ENCODE measurements around the gene GSTM4.
"Not testable (repeated sequence)": the region's sequence is repeated elsewhere in the genome, so short reads cannot be mapped to it uniquely, and the experiment has no call there.

GSTM4 gene

GRCh38 chr1:109667452-109668122 is 11.7 kb downstream of the GSTM4 start, which contains the start of gene GSTM2:
GSTM2 (plus strand) TSS chr1:109668057; CDS start chr1:109668116, 59 bp downstream.
- DNase-seq (ENCODE audit: low spot score), result peak; percentile 64

DNA sequence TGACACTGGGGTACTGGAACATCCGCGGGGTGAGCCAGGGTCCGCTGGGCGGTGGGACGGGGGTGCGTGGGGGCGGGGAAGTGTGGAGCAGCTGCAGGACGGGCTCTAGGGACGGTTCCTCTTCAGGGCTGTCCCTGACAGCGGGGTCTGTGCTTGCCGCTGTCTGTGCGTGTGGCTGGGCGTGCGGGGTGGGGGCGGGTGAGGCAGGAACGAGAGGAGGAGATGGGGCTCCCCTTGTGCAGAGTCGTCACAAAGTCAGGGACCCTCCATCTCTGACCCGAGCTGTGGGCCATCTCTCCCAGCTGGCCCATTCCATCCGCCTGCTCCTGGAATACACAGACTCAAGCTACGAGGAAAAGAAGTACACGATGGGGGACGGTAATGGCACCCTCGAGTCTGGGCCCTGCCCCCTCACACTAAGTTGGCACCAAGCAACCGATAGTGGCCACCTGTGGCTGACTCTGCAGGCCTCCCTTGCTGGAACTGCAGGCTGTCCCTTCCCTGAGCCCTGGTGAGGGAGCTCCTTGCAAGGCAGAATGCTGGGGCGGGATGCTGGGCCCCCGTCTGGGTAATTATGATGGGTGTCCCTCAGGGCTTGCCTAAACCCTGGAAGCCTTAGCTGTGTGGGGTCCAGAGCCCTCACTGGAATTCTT is 12.3 kb downstream of the GSTM4 start:
- no peak for DNase-seq (ENCODE audit: low spot score)

DNA sequence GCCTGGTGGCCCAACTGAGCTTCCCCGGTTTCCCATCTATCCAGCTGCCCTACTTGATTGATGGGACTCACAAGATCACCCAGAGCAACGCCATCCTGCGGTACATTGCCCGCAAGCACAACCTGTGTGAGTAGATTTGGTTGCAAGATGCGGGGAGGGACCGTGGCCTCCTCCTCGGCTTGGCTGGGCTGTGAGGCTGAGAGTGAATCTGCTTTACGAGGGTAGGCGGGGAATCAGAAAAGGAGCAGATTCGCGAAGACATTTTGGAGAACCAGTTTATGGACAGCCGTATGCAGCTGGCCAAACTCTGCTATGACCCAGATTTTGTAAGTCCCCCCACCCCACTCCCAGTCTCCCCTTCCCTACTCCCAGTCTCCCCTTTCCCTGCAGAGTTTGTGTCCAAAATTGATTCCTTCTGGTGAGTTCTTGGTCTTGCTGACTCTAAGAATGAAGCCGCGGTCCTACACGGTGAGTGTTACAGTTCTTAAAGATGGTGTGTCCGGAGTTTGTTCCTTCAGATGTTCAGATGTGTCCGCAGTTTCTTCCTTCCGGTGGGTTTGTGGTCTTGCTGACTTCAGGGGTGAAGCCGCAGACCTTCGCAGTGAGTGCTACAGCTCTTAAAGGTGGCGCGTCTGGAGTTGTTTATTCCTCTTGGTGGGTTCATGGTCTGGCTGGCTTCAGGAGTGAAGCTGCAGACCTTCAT is 13.5 kb downstream of the GSTM4 start:
- DNase-seq (ENCODE audit: low spot score), result no peak

- DNase-seq (ENCODE audit: low spot score), result not testable (repeated sequence)
Observed at GRCh38 chr1:109669949-109670302, 14.0 kb downstream of the GSTM4 start.

- DNase-seq (ENCODE audit: low spot score), result no peak
Observed at GRCh38 chr1:109671067-109671466, 15.2 kb downstream of the GSTM4 start.

DNA sequence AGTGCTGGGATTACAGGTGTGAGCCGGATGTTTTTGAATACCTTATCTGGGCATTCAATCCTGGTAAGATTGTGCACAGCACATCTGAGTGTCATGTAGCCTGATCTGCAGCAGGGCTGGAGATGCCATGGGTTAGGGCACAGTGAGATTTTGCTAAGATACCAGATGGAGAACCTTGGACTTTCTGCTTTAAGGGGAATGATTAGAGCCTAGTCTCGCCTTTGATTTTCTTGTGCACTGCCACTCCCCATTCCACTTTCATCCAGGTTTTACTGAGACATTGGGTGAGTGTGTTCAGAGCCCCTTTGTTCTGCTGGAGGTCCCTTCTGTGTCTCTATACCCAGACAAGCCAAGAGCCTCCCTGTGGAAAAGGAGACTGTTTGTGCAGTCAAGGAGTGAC is 18.0 kb downstream of the GSTM4 start:
- not testable (repeated sequence) for DNase-seq (ENCODE audit: low spot score)

DNA sequence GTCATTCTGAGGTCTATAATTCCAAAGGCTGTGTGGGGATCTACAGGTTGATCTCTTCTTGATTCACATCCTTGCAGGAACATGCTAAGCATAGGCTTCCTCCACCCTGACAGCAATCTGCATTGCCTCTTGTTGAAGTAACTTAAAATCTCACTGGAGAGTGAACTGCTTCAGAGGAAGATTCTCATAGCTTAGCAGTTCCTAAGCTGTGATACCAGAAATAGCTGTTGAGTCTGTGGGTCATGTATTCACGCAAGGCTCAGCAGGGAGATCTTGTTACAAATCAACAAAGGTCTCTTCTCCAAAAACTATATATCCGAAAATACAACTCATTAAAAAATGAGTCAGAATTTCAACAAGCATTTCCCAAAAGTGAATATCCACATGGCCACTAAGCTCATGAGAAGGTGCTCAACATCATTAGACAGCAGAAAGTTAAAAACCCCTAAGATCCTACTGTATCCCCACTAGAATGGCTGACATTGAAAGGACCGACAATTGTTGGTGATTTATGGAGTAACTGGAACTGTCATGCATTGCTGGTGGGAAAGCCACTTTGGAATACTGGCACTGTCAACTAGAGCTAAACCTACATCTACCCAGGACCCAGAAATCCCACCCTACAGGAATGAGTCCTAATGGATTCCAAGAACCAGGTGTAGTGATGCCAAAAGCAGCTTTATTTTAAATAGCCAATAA is 20.9 kb downstream of the GSTM4 start:
- not testable (repeated sequence) for DNase-seq (ENCODE audit: low spot score)

- no peak for DNase-seq (ENCODE audit: low spot score)
Observed at GRCh38 chr1:109677459-109677858, 21.6 kb downstream of the GSTM4 start.

- not testable (repeated sequence) for DNase-seq (ENCODE audit: low spot score)
Observed at GRCh38 chr1:109678637-109679036, 22.7 kb downstream of the GSTM4 start.

GRCh38 chr1:109684777-109685176 is 28.9 kb downstream of the GSTM4 start:
- not testable (repeated sequence) for DNase-seq (ENCODE audit: low spot score)

GRCh38 chr1:109685399-109685798 is 29.5 kb downstream of the GSTM4 start:
- not testable (repeated sequence) for DNase-seq (ENCODE audit: low spot score)

GRCh38 chr1:109685890-109686289 is 30.0 kb downstream of the GSTM4 start:
- DNase-seq (ENCODE audit: low spot score), result not testable (repeated sequence)

- DNase-seq (ENCODE audit: low spot score), result not testable (repeated sequence)
Observed at GRCh38 chr1:109687109-109687508, 31.2 kb downstream of the GSTM4 start.

- no peak for DNase-seq (ENCODE audit: low spot score)
Observed at GRCh38 chr1:109687641-109688499, 32.0 kb downstream of the GSTM4 start, which contains the start of gene GSTM1. GSTM1 (plus strand) TSS chr1:109687817; CDS start chr1:109687874, 57 bp downstream.

- DNase-seq (ENCODE audit: low spot score), result no peak
Observed at GRCh38 chr1:109689844-109690405, 34.0 kb downstream of the GSTM4 start.

GRCh38 chr1:109691759-109692158 is 35.9 kb downstream of the GSTM4 start:
- no peak for DNase-seq (ENCODE audit: low spot score)

- not testable (repeated sequence) for DNase-seq (ENCODE audit: low spot score)
Observed at GRCh38 chr1:109694400-109694799, 38.5 kb downstream of the GSTM4 start.

- not testable (repeated sequence) for DNase-seq (ENCODE audit: low spot score)
Observed at GRCh38 chr1:109695138-109695537, 39.2 kb downstream of the GSTM4 start.

DNA sequence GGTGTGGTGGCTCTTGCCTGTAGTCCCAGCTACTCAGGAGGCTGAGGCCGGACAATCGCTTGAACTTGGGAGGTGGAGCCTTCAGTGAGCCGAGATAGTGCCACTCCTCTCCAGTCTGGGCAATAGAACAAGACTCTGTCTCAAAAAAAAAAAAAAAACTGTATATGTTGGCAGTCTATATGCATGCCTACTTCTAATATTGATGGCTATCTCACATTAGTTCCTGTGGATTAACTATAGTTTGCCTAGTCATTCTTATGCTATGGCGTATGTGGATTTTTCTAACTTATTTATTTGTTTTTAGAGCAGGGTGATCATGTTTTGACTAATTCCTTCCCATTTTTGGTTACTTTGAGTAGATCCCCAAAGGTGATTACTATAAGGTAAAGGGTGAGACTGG is 41.2 kb downstream of the GSTM4 start:
- no peak for DNase-seq (ENCODE audit: low spot score)

DNA sequence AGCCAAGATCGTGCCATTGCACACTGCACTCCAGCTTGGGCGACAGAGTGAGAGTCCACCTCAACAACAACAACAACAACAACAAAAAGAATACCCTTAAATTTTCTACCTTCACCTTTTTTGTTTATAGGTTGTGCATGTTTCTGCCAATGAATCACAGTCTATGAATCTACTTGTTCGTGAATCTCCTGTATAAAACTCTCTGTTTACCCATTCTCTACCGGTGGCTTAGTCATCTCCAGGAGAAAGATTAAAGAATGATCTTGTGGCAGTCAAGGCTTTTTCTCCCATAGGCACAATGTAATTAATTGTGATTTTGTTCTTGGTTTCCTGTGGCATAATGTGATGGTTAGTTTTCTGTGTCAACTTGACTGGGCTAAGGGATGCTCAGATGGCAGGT is 42.0 kb downstream of the GSTM4 start:
- DNase-seq (ENCODE audit: low spot score), result not testable (repeated sequence)

GRCh38 chr1:109702940-109703339 is 47.0 kb downstream of the GSTM4 start:
- not testable (repeated sequence) for DNase-seq (ENCODE audit: low spot score)

All from CD4-positive, alpha-beta T cell treated with Interleukin-2 at 100 ng/mL for 4 hours (primary cell).